ENCODE data around the gene TXNDC5. TPM values are rescaled to one million over a fixed set of nuclear protein-coding genes. Genes with fewer than 3 reads are reported as not detected.

The TXNDC5 gene
- total RNA-seq, 1 experiment from 2014 or later, result 177 TPM

- no TSS peak for BruUV-seq (replicated peaks)
- intact Hi-C loops (cut with micrococcal nuclease; ENCODE audit: unreplicated experiment), result no loop called here
- no peak overlapping the region for H3K4me3 ChIP-seq (ENCODE audit: low read depth in 2 of 2, low read length in 2 of 2)
- H3K27ac ChIP-seq (ENCODE audit: low read length), result no peak overlapping the region
- ChIA-PET CTCF (no interaction called here), POLR2A (no interaction called here)
- DNase-seq (ENCODE audit: low read depth, low spot score) (no peak), ATAC-seq (no peak)
- in situ Hi-C loops (cut with HindIII; ENCODE audit: low pct_unique_long_range_greater_than_20kb, low sequenced_read_pairs), result no loop called here
- no peaks in the 10 kb centered on the region for H3K36me3 ChIP-seq (ENCODE audit: control insufficient read depth, insufficient read depth, low read length)
- H3K27me3 ChIP-seq (ENCODE audit: control insufficient read depth, insufficient read depth, low read length), result no peaks in the 10 kb centered on the region
- H3K9me3 ChIP-seq (ENCODE audit: control insufficient read depth, insufficient read depth, low read depth, low read length), result no peaks in the 10 kb centered on the region
- TF ChIP-seq SIN3A (IDR thresholded peaks at IDR 0.05; ENCODE audit: borderline replicate concordance, insufficient read depth, low read depth, low read length) (no peak), CTCF (IDR thresholded peaks at IDR 0.05) (no peak), TCF7L2 (IDR thresholded peaks at IDR 0.05; ENCODE audit: low read depth, low read length) (no peak), REST (IDR thresholded peaks at IDR 0.05; ENCODE audit: insufficient read depth in 1 of 2, low read depth in 2 of 2, low read length in 1 of 2) (no peak), POLR2AphosphoS5 (IDR thresholded peaks at IDR 0.05; ENCODE audit: low read depth, low read length) (no peak)
- H3K4me1 ChIP-seq (ENCODE audit: control insufficient read depth, insufficient read depth, low read length), result no peaks in the 10 kb centered on the region
Measured at GRCh38 chr6:7841781-7842468, 68.7 kb downstream of the TXNDC5 start.

- ChIA-PET POLR2A (no interaction called here), CTCF (no interaction called here)
- DNase-seq (ENCODE audit: low read depth, low spot score) (no peak), ATAC-seq (no peak)
- no peaks in the 10 kb centered on the region for H3K27me3 ChIP-seq (ENCODE audit: control insufficient read depth, insufficient read depth, low read length)
- no peaks in the 10 kb centered on the region for H3K4me1 ChIP-seq (ENCODE audit: control insufficient read depth, insufficient read depth, low read length)
- in situ Hi-C loops (cut with HindIII; ENCODE audit: low pct_unique_long_range_greater_than_20kb, low sequenced_read_pairs), result no loop called here
- BruUV-seq (replicated peaks), result no TSS peak
- intact Hi-C loops (cut with micrococcal nuclease; ENCODE audit: unreplicated experiment), result no loop called here
- H3K4me3 ChIP-seq (ENCODE audit: low read depth in 2 of 2, low read length in 2 of 2), result no peak overlapping the region
- H3K9me3 ChIP-seq (ENCODE audit: control insufficient read depth, insufficient read depth, low read depth, low read length), result no peaks in the 10 kb centered on the region
- TF ChIP-seq TCF7L2 (IDR thresholded peaks at IDR 0.05; ENCODE audit: low read depth, low read length) (no peak), CTCF (IDR thresholded peaks at IDR 0.05) (no peak), SIN3A (IDR thresholded peaks at IDR 0.05; ENCODE audit: borderline replicate concordance, insufficient read depth, low read depth, low read length) (no peak), REST (IDR thresholded peaks at IDR 0.05; ENCODE audit: insufficient read depth in 1 of 2, low read depth in 2 of 2, low read length in 1 of 2) (no peak), POLR2AphosphoS5 (IDR thresholded peaks at IDR 0.05; ENCODE audit: low read depth, low read length) (no peak)
- H3K36me3 ChIP-seq (ENCODE audit: control insufficient read depth, insufficient read depth, low read length), result no peaks in the 10 kb centered on the region
- no peak overlapping the region for H3K27ac ChIP-seq (ENCODE audit: low read length)
Measured at GRCh38 chr6:7836371-7837026, 74.1 kb downstream of the TXNDC5 start.
